HG02763 (cell line): Measurements from ENCODE around the gene EIF3I.
"Not testable (repeated sequence)": the region's sequence is repeated elsewhere in the genome, so short reads cannot be mapped to it uniquely, and the experiment has no call there.

Experiments
- ATAC-seq: cut with Tn5 transposase; IDR thresholded peaks from one replicate; pipeline ENCODE4 v1.9.1; 2021; ENCODE audit warnings: mild to moderate bottlenecking, moderate library complexity; ENCODE audit not compliant: unreplicated experiment

The EIF3I gene

DNA sequence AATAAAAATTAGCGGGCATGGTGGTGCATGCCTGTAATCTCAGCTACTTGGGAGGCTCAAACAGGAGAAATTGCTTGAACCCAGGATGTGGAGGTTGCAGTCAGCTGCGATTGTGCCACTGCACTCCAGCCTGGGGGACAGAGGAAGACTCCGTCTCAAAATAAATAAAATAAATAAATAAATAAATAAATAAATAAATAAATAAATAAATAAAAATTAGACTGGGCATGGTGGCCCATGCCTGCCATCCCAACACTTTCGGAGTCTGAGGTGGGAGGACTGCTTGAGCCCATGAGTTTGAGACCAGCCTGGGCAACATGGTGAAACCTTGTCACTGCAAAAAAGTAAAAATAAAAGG, 41.0 kb downstream of the EIF3I start:
- not testable (repeated sequence) for ATAC-seq

DNA sequence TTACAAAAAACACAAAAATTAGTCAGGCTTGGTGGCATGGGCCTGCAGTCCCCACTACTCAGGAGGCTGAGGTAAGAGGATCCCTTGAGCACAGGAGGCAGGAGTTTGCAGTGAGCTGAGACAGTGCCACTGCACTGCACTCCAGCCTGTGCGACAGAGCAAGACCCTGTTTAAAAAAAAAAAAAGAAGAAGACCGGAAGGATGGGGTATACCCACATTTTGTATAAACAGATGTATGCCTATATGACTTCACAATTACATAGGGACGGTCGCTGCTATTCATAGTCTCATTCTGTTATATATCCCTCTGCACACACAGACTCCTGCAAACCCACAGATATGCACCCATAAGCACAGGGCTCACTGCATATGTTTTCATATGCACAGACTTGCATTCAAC, 41.5 kb downstream of the EIF3I start:
- no peak for ATAC-seq

DNA sequence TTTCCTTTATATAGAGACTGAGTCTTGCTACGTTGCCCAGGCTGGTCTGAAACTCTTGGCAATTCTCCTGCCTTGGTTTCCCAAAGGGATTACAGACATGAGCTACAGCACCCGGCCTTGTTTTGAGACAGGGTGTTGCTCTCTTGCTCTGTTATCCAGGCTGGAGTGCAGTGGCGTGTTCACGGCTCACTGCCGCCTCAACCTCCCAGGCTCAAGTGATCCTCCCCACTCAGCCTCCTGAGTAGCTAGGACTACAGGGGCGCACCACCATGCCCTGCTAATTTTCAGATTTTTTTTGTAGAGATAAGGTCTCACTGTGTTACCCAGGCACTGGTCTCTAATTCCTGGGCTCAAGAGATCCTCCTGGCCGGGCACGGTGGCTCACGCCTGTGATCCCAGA, 43.6 kb downstream of the EIF3I start:
- no peak for ATAC-seq

GRCh38 chr1:32266921-32267591, 44.8 kb downstream of the EIF3I start:
- no peak for ATAC-seq

DNA sequence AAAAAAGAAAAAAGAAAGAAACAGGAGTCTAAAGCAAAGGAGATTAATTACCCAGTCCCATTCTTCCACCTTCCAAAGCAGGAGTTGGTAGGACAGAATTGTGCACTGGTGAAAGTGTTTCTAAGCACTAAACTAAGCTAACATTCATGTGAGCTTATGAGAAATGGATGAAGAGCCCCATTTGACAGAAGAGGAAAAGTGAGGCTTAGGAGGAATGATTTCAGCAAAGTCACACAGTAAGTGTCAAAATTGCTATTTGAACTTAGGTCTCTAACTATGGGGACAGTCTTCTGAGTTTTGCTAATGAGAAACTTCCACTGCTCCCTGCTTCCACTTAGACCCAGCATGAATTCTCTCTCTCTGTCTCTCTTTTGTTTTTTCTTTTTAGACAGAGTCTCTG, 47.5 kb downstream of the EIF3I start:
- ATAC-seq = no peak

GRCh38 chr1:32272557-32273390, 50.6 kb downstream of the EIF3I start:
- no peak for ATAC-seq

DNA sequence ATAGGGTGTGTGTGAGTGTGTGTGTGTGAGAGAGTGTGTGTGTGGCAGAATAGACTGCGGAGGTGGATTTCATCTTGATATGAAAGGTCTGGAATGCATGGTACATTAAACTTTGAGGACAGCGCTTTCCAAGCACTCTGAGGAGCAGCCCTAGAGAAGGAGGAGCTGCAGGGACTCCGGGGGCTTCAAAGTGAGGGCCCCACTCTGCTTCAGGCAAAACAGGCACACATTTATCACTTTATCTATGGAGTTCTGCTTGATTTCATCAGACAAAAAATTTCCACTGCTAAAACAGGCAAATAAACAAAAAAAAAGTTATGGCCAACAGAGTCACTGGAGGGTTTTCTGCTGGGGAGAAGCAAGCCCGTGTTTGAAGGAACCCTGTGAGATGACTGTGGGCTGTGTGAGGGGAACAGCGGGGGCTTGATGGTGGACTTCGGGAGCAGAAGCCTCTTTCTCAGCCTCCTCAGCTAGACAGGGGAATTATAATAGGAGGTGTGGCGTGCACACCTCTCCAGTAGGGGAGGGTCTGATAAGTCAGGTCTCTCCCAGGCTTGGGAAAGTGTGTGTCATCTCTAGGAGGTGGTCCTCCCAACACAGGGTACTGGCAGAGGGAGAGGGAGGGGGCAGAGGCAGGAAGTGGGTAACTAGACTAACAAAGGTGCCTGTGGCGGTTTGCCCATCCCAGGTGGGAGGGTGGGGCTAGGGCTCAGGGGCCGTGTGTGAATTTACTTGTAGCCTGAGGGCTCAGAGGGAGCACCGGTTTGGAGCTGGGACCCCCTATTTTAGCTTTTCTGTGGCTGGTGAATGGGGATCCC, 51.4 kb downstream of the EIF3I start:
- ATAC-seq = no peak

DNA sequence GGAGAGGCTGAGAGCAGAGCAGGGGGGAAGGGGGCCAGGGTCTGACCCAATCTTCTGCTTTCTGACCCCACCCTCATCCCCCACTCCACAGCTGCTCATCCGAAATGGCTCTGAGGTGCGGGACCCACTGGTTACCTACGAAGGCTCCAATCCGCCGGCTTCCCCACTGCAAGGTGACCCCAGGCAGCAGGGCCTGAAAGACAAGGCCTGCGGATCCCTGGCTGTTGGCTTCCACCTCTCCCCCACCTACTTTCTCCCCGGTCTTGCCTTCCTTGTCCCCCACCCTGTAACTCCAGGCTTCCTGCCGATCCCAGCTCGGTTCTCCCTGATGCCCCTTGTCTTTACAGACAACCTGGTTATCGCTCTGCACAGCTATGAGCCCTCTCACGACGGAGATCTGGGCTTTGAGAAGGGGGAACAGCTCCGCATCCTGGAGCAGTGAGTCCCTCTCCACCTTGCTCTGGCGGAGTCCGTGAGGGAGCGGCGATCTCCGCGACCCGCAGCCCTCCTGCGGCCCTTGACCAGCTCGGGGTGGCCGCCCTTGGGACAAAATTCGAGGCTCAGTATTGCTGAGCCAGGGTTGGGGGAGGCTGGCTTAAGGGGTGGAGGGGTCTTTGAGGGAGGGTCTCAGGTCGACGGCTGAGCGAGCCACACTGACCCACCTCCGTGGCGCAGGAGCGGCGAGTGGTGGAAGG, 52.6 kb downstream of the EIF3I start:
- ATAC-seq = no peak

DNA sequence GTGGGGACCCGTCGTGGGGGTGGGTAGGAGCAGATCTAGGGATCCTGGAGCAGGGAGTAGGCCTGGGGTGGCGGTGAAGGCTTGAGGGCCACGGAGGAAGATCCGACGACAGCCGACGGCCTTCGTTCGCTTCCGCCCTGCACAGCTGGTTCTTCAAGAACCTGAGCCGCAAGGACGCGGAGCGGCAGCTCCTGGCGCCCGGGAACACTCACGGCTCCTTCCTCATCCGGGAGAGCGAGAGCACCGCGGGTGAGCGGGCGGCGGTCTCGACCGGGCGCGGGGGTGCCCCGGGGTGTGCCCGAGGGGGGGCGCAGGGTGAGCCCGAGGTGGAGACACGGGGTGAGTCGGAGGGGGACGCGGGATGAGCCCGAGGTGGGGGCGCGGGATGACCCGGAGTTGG, 53.2 kb downstream of the EIF3I start:
- no peak for ATAC-seq

DNA sequence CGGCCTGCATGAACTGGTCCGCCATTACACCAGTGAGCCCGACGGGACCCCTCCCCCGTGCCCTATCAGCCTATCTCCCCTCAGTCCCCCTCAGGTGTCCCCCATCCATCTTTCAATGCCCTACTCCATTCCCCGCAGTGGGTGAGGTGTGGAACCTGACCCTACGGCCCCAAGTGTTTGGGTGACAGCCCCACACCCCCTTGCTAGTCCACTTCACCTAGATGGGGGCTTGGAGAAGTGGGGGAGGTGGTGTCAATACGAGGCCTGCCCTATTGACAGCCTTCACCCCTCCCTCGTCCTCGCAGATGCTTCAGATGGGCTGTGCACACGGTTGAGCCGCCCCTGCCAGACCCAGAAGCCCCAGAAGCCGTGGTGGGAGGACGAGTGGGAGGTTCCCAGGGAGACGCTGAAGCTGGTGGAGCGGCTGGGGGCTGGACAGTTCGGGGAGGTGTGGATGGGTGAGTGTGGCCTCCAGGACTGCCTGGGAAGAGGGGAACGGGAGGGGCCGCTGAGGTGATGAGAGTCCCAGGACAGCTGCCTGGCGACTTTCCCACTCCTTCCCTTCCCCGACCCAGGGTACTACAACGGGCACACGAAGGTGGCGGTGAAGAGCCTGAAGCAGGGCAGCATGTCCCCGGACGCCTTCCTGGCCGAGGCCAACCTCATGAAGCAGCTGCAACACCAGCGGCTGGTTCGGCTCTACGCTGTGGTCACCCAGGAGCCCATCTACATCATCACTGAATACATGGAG, 54.0 kb downstream of the EIF3I start:
- no peak for ATAC-seq
